Hepatocyte (in vitro differentiated cells): ENCODE measurements around the gene PRLHR.

Experiments
- CTCF ChIP-seq: fragments of 200-600 bp; sonication (generic); IDR thresholded peaks from 2 replicates; pipeline ENCODE4 v1.5.1; 2016; ENCODE audit warnings: antibody characterized with exemption, mild to moderate bottlenecking; ENCODE audit not compliant: poor library complexity
- EZH2 ChIP-seq: fragments of 200-600 bp; sonication (generic); IDR thresholded peaks from 2 replicates; pipeline ENCODE4 v1.6.1; 2016; ENCODE audit warnings: antibody characterized with exemption, mild to moderate bottlenecking, borderline replicate concordance

GRCh38 chr10:118590334-118590733 lies 5.1 kb downstream of the PRLHR start:
- no peak for TF ChIP-seq CTCF
- no peak for TF ChIP-seq EZH2
